CD14-positive monocyte (primary cell): ENCODE data around the gene RNF40. TPM values are rescaled to one million over a fixed set of nuclear protein-coding genes. Genes with fewer than 3 reads are reported as not detected.

Experiments used
- DNase-seq, 3 donors: peaks; one replicate each; pipeline ENCODE4 v3.0.0-alpha.2; 2011 to 2022
- H2AFZ ChIP-seq: 2 replicates; pipeline ENCODE4 v1.6.0; 2012; ENCODE audit warnings: mild to moderate bottlenecking, low read depth, low read length, inconsistent platforms; ENCODE audit not compliant: insufficient read depth, poor library complexity, severe bottlenecking
- H3K27ac ChIP-seq, 2 donors: 1 replicate in 1 of 2; 2 replicates in 1 of 2; pipeline ENCODE4 v1.5.1; 2012 to 2013; ENCODE audit warnings: low read length in 2 of 2, control low read depth in 1 of 2, inconsistent platforms in 1 of 2, low read depth in 1 of 2, mild to moderate bottlenecking in 1 of 2
- H3K27me3 ChIP-seq, 2 donors: one replicate each; pipeline versions ENCODE4 v1.6.0 to v1.6.1; 2011 to 2013; ENCODE audit warnings: low read length in 2 of 2; ENCODE audit not compliant: control insufficient read depth in 2 of 2, insufficient read depth in 2 of 2
- H3K36me3 ChIP-seq, 2 donors: replicated peaks in 1 of 2; 1 replicate in 1 of 2; 2 replicates in 1 of 2; pipeline versions ENCODE4 v1.5.1 to v1.6.1; 2012 to 2013; ENCODE audit warnings: low read length in 2 of 2, control low read depth in 1 of 2, inconsistent platforms in 1 of 2, mild to moderate bottlenecking in 1 of 2; ENCODE audit not compliant: insufficient read depth in 2 of 2, control insufficient read depth in 1 of 2
- H3K4me1 ChIP-seq, 2 donors: 1 replicate in 1 of 2; 2 replicates in 1 of 2; pipeline versions ENCODE4 v1.5.1 to v1.6.1; 2012 to 2013; ENCODE audit warnings: low read length in 2 of 2, control low read depth in 1 of 2, inconsistent platforms in 1 of 2, mild to moderate bottlenecking in 1 of 2, moderate library complexity in 1 of 2; ENCODE audit not compliant: insufficient read depth in 2 of 2, control insufficient read depth in 1 of 2
- H3K4me2 ChIP-seq: replicated peaks from 2 replicates; pipeline ENCODE3; 2012; ENCODE audit warnings: low read length, moderate library complexity, mild to moderate bottlenecking; ENCODE audit not compliant: poor library complexity, severe bottlenecking; ENCODE audit errors: extremely low read depth
- H3K4me3 ChIP-seq, 3 experiments: fragments of 200-600 bp in 1 of 3; sonication (generic) in 1 of 3; replicated peaks in 1 of 3; 1 replicate in 2 of 3; 2 replicates in 1 of 3; pipeline ENCODE4 v1.5.1; 2011 to 2013; ENCODE audit warnings: low read length in 3 of 3, mild to moderate bottlenecking in 3 of 3, control low read depth in 2 of 3, low read depth in 2 of 3, inconsistent platforms in 1 of 3, moderate library complexity in 1 of 3
- H3K79me2 ChIP-seq: 2 replicates; pipeline ENCODE4 v1.6.0; 2012; ENCODE audit warnings: mild to moderate bottlenecking, control low read depth, inconsistent platforms, low read length, moderate library complexity; ENCODE audit not compliant: insufficient read depth
- H3K9ac ChIP-seq: 2 replicates; pipeline ENCODE4 v1.6.0; 2017; ENCODE audit warnings: low read length, mild to moderate bottlenecking; ENCODE audit not compliant: insufficient read depth, poor library complexity, severe bottlenecking
- H3K9me3 ChIP-seq, 2 donors: replicated peaks in 1 of 2; 1 replicate in 1 of 2; 2 replicates in 1 of 2; pipeline versions ENCODE4 v1.5.1 to v1.6.1; 2012 to 2013; ENCODE audit warnings: low read length in 2 of 2, control low read depth in 1 of 2; ENCODE audit not compliant: control insufficient read depth in 1 of 2, insufficient read depth in 1 of 2
- H4K20me1 ChIP-seq: 2 replicates; pipeline ENCODE4 v1.6.0; 2012; ENCODE audit warnings: mild to moderate bottlenecking, low read length, control low read depth, moderate library complexity; ENCODE audit not compliant: insufficient read depth
- H3K27ac Mint-ChIP-seq, 7 donors: one replicate each; pipeline ENCODE4 v1.8.0; 2020; ENCODE audit warnings: mild to moderate bottlenecking in 7 of 7, mixed read lengths in 7 of 7, moderate library complexity in 6 of 7, inconsistent platforms in 2 of 7
- H3K27me3 Mint-ChIP-seq, 3 donors: one replicate each; pipeline ENCODE4 v1.8.0; 2021 to 2022; ENCODE audit warnings: low read depth in 3 of 3, mild to moderate bottlenecking in 3 of 3, mixed read lengths in 3 of 3, moderate library complexity in 3 of 3, inconsistent platforms in 1 of 3
- H3K36me3 Mint-ChIP-seq, 2 donors: one replicate each; pipeline ENCODE4 v1.8.0; 2020; ENCODE audit warnings: mixed read lengths in 2 of 2, inconsistent platforms in 1 of 2, mild to moderate bottlenecking in 1 of 2
- H3K4me1 Mint-ChIP-seq: one replicate; pipeline ENCODE4 v1.8.0; 2020; ENCODE audit warnings: mild to moderate bottlenecking, mixed read lengths
- H3K4me3 Mint-ChIP-seq, 2 donors: one replicate each; pipeline ENCODE4 v1.8.0; 2020; ENCODE audit warnings: mild to moderate bottlenecking in 2 of 2, mixed read lengths in 2 of 2, moderate library complexity in 1 of 2
- H3K9me3 Mint-ChIP-seq, 7 donors: one replicate each; pipeline ENCODE4 v1.8.0; 2020 to 2022; ENCODE audit warnings: mixed read lengths in 7 of 7, mild to moderate bottlenecking in 6 of 7, moderate library complexity in 6 of 7, inconsistent platforms in 2 of 7
- CTCF ChIP-seq: fragments of 200-600 bp; IDR thresholded peaks from one replicate; pipeline ENCODE4 v1.8.0; 2022; ENCODE audit warnings: antibody characterized with exemption, mild to moderate bottlenecking
- WGBS: methylation state at CpG from one replicate; pipeline ENCODE4 v1.1.5; 2013; ENCODE audit warnings: missing lambda C conversion rate; ENCODE audit not compliant: insufficient coverage; 5-methylcytosine and 5-hydroxymethylcytosine counted together
- intact Hi-C, 2 donors: fragments of 100-400 bp; cut with micrococcal nuclease; formaldehyde crosslinking; loops; one replicate each; pipeline versions ENCODE4 v1.15.0 to v1.15.1; 2023
- polyA plus RNA-seq, 3 donors: library from polyadenylated mRNA; depleted of rRNA in 1 of 3; unstranded in 2 of 3; stranded (reverse) in 1 of 3; fragments of 300-500 nt in 2 of 3; fragments of >200 nt in 1 of 3; fragmentation: Illumina TruSeq in 2 of 3; gene quantifications; 1 replicate in 2 of 3; 2 replicates in 1 of 3; pipeline ENCODE4 v1.2.3, GENCODE V29; 2012 to 2021

Gene RNF40
- polyA plus RNA-seq, 3 donors, result 14.8 to 53.5 (median 34.9) TPM

GRCh38 chr16:30793508-30794069, 31.5 kb downstream of the RNF40 start:
- no peaks in the 10 kb centered on the region for H3K4me1 ChIP-seq
- H3K36me3 Mint-ChIP-seq, result no peaks in the 10 kb centered on the region
- no peaks in the 10 kb centered on the region for H3K27me3 ChIP-seq
- WGBS, result 96% methylated on average over 4 of the region's 7 CpGs
- no peak overlapping the region for H3K9ac ChIP-seq
- intact Hi-C loops, result no loop called here
- no peaks in the 10 kb centered on the region for H4K20me1 ChIP-seq
- H2AFZ ChIP-seq, result no peak overlapping the region
- no peaks in the 10 kb centered on the region for H3K9me3 Mint-ChIP-seq
- H3K27me3 Mint-ChIP-seq, result peaks cover 0 to 2% (median 0%) of the 10 kb centered on the region in 3 donors
- H3K36me3 ChIP-seq, result no peaks in the 10 kb centered on the region
- TF ChIP-seq CTCF, result no peak
- H3K79me2 ChIP-seq, result no peaks in the 10 kb centered on the region
- peaks cover 2% of the 10 kb centered on the region for H3K4me1 Mint-ChIP-seq
- no peak overlapping the region for H3K27ac ChIP-seq
- no peak for DNase-seq
- no peaks in the 10 kb centered on the region for H3K9me3 ChIP-seq
- H3K4me3 ChIP-seq, result no peak overlapping the region
- peak overlapping the region in 1 of 2 donors; percentile 50 for H3K4me3 Mint-ChIP-seq
- H3K27ac Mint-ChIP-seq, result peak overlapping the region in 1 of 7 donors; percentile 42
- no peak overlapping the region for H3K4me2 ChIP-seq

GRCh38 chr16:30794634-30795033, 32.5 kb downstream of the RNF40 start:
- Mint-ChIP-seq H3K36me3 (no peaks in the 10 kb centered on the region), H3K4me3 (no peak overlapping the region), H3K27ac (peak overlapping the region in 1 of 7 donors; percentile 11), H3K9me3 (no peaks in the 10 kb centered on the region), H3K4me1 (peaks cover 2% of the 10 kb centered on the region), H3K27me3 (peaks cover 0 to 2% (median 0%) of the 10 kb centered on the region in 3 donors)
- no peak overlapping the region for H3K27ac ChIP-seq
- no peak overlapping the region for H2AFZ ChIP-seq
- H3K27me3 ChIP-seq, result no peaks in the 10 kb centered on the region
- intact Hi-C loops, result no loop called here
- H4K20me1 ChIP-seq, result no peaks in the 10 kb centered on the region
- H3K9me3 ChIP-seq, result no peaks in the 10 kb centered on the region
- H3K4me3 ChIP-seq, result no peak overlapping the region
- 85% methylated on average over 2 of the region's 3 CpGs for WGBS
- TF ChIP-seq CTCF, result no peak
- H3K4me2 ChIP-seq, result no peak overlapping the region
- no peaks in the 10 kb centered on the region for H3K4me1 ChIP-seq
- H3K9ac ChIP-seq, result no peak overlapping the region
- no peak for DNase-seq
- H3K36me3 ChIP-seq, result no peaks in the 10 kb centered on the region
- H3K79me2 ChIP-seq, result no peaks in the 10 kb centered on the region
